GM21786 (cell line): ENCODE results near the gene ARHGAP6.
"Not testable (repeated sequence)": the region's sequence is repeated elsewhere in the genome, so short reads cannot be mapped to it uniquely, and the experiment has no call there.

ENCODE experiments used
- ATAC-seq: cut with Tn5 transposase; IDR thresholded peaks from one replicate; pipeline ENCODE4 v1.9.1; 2021; ENCODE audit not compliant: unreplicated experiment

The ARHGAP6 gene

GRCh38 chrX:11531226-11531625 is 134.5 kb downstream of the ARHGAP6 start:
- no peak for ATAC-seq

GRCh38 chrX:11530621-11531020 is 135.1 kb downstream of the ARHGAP6 start:
- no peak for ATAC-seq

GRCh38 chrX:11528623-11529022 is 137.1 kb downstream of the ARHGAP6 start:
- no peak for ATAC-seq

GRCh38 chrX:11525685-11526084 is 140.0 kb downstream of the ARHGAP6 start:
- no peak for ATAC-seq

GRCh38 chrX:11519234-11519633 is 146.5 kb downstream of the ARHGAP6 start:
- ATAC-seq = not testable (repeated sequence)

GRCh38 chrX:11509786-11510185 is 155.9 kb downstream of the ARHGAP6 start:
- no peak for ATAC-seq

GRCh38 chrX:11504234-11504633 is 161.5 kb downstream of the ARHGAP6 start:
- no peak for ATAC-seq

- no peak for ATAC-seq
Observed at GRCh38 chrX:11499076-11500044, 166.4 kb downstream of the ARHGAP6 start.

GRCh38 chrX:11491375-11491774 is 174.3 kb downstream of the ARHGAP6 start:
- ATAC-seq = not testable (repeated sequence)

- ATAC-seq = no peak
Observed at GRCh38 chrX:11484290-11484689, 181.4 kb downstream of the ARHGAP6 start.

GRCh38 chrX:11481035-11481434 is 184.7 kb downstream of the ARHGAP6 start:
- ATAC-seq = no peak

- no peak for ATAC-seq
Observed at GRCh38 chrX:11480626-11481025, 185.1 kb downstream of the ARHGAP6 start.

- no peak for ATAC-seq
Observed at GRCh38 chrX:11478911-11479310, 186.8 kb downstream of the ARHGAP6 start.

GRCh38 chrX:11478026-11478425 is 187.7 kb downstream of the ARHGAP6 start:
- no peak for ATAC-seq

- no peak for ATAC-seq
Observed at GRCh38 chrX:11474576-11474975, 191.1 kb downstream of the ARHGAP6 start.

GRCh38 chrX:11474021-11474420 is 191.7 kb downstream of the ARHGAP6 start:
- no peak for ATAC-seq

GRCh38 chrX:11472879-11473278 is 192.8 kb downstream of the ARHGAP6 start:
- no peak for ATAC-seq

GRCh38 chrX:11472381-11472780 is 193.3 kb downstream of the ARHGAP6 start:
- ATAC-seq = no peak

GRCh38 chrX:11470250-11470974 is 195.3 kb downstream of the ARHGAP6 start:
- ATAC-seq = no peak

GRCh38 chrX:11465648-11466411 is 199.9 kb downstream of the ARHGAP6 start:
- no peak for ATAC-seq

GRCh38 chrX:11464836-11465463 is 200.8 kb downstream of the ARHGAP6 start:
- no peak for ATAC-seq
